A549 treated with AZD9567 at 1 μM for 4 hours (cell line): ENCODE data around the gene RNF44. TPM values are rescaled to one million over a fixed set of nuclear protein-coding genes. Genes with fewer than 3 reads are reported as not detected.

Experiments used
- total RNA-seq: library from RNA; stranded (reverse); fragments of 200-300 nt; extraction: Qiagen RNA extraction; gene quantifications from 5 replicates; pipeline ENCODE4 v1.2.3, GENCODE V29; 2022; ENCODE audit not compliant: insufficient read depth

RNF44 gene
- 22.2 to 35.8 TPM (median 31.3 TPM) in 5 replicates for total RNA-seq

DNA sequence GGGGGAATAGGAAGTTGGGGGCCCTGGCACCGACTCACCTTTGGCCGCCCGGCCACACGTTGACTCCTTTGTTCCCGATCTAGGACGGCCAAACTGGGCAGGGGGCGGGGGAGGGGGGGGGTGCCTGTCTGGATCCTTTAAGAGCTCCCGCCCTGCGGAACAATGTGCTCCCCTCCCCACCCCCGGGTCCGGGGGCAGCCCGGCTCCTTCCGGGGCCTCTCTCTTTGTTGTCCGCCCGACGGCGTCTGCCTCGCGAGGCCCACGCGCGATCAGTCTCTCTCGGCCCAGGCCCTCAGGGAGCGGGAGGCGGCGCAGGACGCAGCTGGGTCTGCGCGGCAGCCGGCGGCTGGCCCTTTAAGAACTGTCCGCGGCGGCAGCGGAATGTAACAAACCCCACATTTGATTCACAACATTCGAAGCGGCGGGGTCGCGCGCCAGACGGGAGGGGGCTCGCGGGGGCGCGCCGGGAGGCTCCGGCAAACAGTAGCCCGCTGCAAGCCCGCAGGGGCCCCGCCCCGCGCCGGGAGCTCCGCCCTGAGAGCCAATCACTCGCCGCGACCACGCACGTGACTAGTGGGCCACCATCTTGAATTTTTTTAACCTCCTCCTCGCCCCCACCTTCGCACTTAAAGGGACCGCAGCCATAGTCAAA is at the start of gene RNF44:
RNF44 (minus strand) TSS at position 501 of the 652 bp plus-strand sequence. CDS start 4,930 bp downstream, outside the sequence.

DNA sequence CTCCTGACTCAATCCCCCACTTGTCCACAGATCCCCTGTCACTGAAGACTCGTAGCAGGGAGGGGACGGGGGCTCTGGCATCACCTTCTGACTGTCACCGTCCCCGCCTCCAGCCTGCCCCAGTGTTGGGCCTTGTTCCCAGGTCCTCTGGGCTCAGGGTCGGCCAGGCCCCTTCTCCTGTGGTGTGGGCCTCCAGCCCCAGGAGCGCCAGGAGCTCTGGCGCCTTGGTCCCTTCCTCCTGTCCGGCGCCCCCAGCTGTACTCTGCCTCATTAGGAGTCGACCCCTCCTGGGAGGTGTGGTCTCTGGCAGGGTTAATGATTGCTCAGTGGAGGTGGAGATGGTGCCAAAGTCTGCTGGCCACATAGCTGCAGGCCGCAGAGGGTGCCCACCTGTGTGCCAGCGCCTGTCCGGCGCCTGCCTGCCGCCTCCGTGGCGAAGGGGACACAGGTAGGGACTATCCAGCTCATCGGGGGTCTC is 11.8 kb upstream of the RNF44 start, which contains the start of gene CDHR2:
CDHR2 (plus strand) TSS at position 376 of the 478 bp plus-strand sequence. CDS start 16,011 bp downstream, outside the sequence.

Other genes with a start within 250 kb of the RNF44 start
- gene KIAA1191, start 175.6 kb downstream of the RNF44 start, total RNA-seq = 72.5 to 86.2 TPM (median 80.4 TPM) in 5 replicates
- gene ARL10, start 171.9 kb downstream of the RNF44 start, total RNA-seq = 0.26 to 1.00 TPM (median 0.38 TPM) in 4 of 5 replicates, not detected in the other
- gene NOP16, start 148.8 kb downstream of the RNF44 start, total RNA-seq = 95.4 to 136 TPM (median 124 TPM) in 5 replicates
- 218 to 264 TPM (median 257 TPM) in 5 replicates for gene HIGD2A, start 148.7 kb downstream of the RNF44 start, total RNA-seq
- gene CLTB, start 120.9 kb downstream of the RNF44 start, total RNA-seq = 58.1 to 133 TPM (median 126 TPM) in 5 replicates
- 44.6 to 51.6 TPM (median 46.6 TPM) in 5 replicates for gene FAF2, start 89.0 kb downstream of the RNF44 start, total RNA-seq
- gene CDHR2, start 11.9 kb upstream of the RNF44 start, total RNA-seq = 0.05 to 0.13 TPM (median 0.08 TPM) in 4 of 5 replicates, not detected in the other
- gene GPRIN1, start 72.8 kb upstream of the RNF44 start, total RNA-seq = 8.5 to 11.1 TPM (median 10.4 TPM) in 5 replicates
- gene SNCB, start 93.1 kb upstream of the RNF44 start, total RNA-seq = 0.63 to 1.1 TPM (median 1.1 TPM) in 4 of 5 replicates, not detected in the other
- not detected in 5 replicates for gene EIF4E1B, start 93.3 kb upstream of the RNF44 start, total RNA-seq
- gene TSPAN17, start 110.1 kb upstream of the RNF44 start, total RNA-seq = 44.0 to 65.1 TPM (median 62.1 TPM) in 5 replicates